Right lobe of liver (tissue), 4 donors: ENCODE data around the gene MFAP3.

Source experiments
- POLR2A ChIP-seq: fragments of 450-650 bp; IDR thresholded peaks from one replicate; pipeline ENCODE4 v1.6.1; 2017; ENCODE audit warnings: antibody characterized with exemption, mild to moderate bottlenecking
- TF ChIP-seq, protein P1 (sequence below), 4 donors: fragments of 200-600 bp in 3 of 4; fragments of 450-650 bp in 1 of 4; IDR thresholded peaks; one replicate each; pipeline versions ENCODE4 v1.5.1 to v1.8.0; 2016 to 2022; ENCODE audit warnings: antibody characterized with exemption in 4 of 4, mild to moderate bottlenecking in 2 of 4
- donor health status: DM: no; HTN: no; CAD: no.
- donor health status: DM: no; HTN: no; CAD: no.
- donor health status: DM: no; HTN: yes; CAD: no.

DNA sequence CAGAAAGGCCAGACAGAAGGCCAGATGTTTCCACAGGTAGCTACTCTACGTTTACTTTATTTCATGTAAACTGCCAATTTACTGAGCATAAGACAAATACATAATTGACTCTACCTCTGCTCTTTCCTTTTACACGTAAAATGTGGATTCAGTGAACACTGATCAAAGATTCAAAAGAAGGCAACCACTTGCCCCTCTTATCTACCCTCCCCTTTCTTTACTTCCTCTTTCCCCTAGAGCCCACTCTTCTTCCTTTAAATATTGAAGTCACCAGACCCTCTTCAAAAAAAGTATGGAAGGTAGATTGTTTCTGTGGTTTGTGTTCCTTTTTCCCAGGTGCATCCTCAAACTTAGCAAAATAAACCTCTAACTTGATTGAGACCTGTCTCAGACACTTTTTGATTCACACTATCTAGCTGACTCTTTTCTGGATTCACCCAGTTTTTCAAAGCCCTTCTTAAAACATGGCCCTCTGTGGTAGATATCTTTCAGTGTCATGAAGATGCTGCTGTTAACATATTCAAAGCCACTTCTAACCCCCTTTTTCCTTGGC, 6.8 kb upstream of the MFAP3 start:
- TF ChIP-seq POLR2A, result no peak
- TF ChIP-seq, protein P1, sequence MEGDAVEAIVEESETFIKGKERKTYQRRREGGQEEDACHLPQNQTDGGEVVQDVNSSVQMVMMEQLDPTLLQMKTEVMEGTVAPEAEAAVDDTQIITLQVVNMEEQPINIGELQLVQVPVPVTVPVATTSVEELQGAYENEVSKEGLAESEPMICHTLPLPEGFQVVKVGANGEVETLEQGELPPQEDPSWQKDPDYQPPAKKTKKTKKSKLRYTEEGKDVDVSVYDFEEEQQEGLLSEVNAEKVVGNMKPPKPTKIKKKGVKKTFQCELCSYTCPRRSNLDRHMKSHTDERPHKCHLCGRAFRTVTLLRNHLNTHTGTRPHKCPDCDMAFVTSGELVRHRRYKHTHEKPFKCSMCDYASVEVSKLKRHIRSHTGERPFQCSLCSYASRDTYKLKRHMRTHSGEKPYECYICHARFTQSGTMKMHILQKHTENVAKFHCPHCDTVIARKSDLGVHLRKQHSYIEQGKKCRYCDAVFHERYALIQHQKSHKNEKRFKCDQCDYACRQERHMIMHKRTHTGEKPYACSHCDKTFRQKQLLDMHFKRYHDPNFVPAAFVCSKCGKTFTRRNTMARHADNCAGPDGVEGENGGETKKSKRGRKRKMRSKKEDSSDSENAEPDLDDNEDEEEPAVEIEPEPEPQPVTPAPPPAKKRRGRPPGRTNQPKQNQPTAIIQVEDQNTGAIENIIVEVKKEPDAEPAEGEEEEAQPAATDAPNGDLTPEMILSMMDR (IDR thresholded peaks at IDR 0.05), result no peak
